HG03097 (cell line): ENCODE measurements around the gene VPS16.
A peak's percentile ranks its signal among the peaks of the same experiment; 100 is the strongest.

ENCODE experiments used
- ATAC-seq: cut with Tn5 transposase; IDR thresholded peaks from one replicate; pipeline ENCODE4 v1.9.1; 2021; ENCODE audit not compliant: unreplicated experiment, low FRiP score

VPS16 gene

GRCh38 chr20:2840138-2840966 lies at the start of gene VPS16, which contains the start of gene PCED1A:
TSS of gene VPS16 (plus strand) at chr20:2840745. CDS start at chr20:2840775, 30 bp downstream.
TSS of gene PCED1A (minus strand) at chr20:2840655. CDS start at chr20:2839912, 743 bp downstream.
- ATAC-seq: peak; percentile 84

DNA sequence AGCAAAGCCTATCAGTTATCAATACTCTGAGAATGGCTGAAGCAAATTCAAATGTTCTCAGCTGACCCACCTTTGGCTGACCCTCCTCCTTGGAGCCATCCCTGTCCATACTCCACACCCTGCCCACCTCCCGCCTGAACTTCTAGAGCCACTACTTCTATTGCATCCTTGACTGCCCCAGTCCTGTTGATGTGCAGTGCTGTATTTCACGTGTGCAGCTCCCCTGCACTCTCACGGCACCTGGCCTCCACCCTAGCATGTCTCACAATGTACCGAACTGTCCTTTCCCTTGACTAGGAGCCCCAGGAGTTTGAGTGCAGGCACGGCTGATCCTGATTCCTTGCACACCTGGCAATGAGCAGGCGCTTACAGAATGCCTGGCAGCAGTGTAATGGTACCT lies 47.1 kb upstream of the VPS16 start:
- ATAC-seq: no peak

GRCh38 chr20:2794202-2794748 lies 46.3 kb upstream of the VPS16 start:
- ATAC-seq: no peak

GRCh38 chr20:2794866-2795447 lies 45.6 kb upstream of the VPS16 start:
- ATAC-seq: no peak

DNA sequence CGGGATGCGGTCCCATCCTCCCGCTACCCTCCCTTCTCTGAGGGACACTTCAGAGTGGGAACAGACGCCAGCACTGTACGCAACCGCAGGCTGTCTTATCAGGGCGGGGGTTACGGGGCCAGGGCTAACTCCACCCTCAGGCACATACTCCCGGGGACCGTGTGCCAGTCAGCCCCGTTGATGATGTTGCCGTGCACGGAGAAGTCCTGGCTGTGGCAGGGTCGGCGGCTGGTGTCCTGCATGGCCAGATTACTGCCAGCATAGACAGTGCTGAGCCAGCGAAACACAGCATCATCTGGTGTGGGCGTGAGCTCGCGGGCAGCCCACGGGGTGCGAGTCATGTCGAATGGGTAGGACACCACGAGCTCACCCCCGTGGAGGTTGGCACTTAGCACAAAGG lies 45.1 kb upstream of the VPS16 start:
- ATAC-seq: no peak

DNA sequence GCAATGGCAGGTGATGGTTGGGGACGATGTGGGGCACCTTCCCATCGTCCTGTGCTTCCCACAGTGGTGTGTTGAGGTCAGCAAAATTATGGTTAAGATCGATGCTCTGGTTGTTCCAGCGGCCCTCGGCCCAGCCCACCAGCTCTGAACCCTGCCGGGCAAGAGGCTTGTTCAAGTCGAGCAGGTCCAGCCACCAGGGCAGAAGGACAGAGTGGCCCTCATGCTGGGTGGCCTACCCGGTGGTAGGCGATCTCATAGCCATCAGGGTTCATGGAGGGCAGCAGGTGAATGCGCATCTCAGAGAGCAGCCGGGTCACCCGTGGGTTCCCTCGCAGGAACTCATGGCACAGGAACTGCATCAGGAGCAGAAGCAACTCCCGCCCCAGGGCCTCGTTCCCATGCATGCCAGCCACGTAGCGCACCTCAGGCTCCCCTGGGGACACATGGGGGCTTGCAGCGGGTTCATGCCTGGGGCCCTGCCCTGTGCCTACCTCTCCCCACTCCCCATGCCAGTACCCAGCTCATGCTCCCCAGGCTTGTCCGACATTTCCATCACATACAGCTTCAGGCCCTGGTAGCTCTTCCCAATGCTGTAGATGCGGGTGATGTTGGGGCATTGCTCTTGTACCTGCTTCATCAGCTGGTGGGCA lies 44.4 kb upstream of the VPS16 start:
- no peak for ATAC-seq

GRCh38 chr20:2797136-2797983 lies 43.2 kb upstream of the VPS16 start:
- ATAC-seq: no peak

DNA sequence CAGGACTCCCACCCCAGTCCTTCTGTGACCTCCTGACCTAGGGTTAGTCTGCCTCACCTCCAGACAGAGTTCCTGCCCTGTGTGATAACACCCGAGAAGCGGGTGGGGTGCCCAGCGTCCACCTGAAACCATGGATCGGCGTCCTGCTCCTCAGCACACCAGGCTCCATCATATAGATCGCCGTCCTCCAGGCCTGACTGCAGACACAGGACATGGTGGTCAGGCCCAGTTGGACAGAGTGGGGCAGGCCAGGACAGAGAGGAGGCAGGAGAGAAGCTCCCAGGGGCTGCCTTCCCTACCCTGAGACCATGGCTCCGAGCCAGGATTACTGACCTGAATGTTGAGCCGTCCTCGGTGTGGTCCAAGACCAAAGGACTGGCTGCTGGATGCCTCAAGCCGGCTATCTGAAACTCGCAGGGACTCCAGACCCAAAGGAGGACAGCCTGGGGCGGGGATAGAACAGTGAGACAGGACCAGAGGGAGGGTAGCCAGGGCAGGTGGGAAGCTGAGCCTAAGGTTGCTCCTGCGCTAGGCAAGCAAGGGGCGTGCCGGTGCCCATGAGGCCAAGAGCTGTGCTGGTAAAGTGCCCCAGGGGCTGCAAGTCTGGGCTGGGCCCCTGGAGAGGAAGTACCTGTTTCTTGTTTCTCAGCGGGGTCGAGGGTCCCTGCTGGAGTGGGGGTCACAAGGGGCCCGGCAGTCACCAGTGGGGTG lies 42.3 kb upstream of the VPS16 start:
- no peak for ATAC-seq

- no peak for ATAC-seq
Observed at GRCh38 chr20:2798814-2799213, 41.7 kb upstream of the VPS16 start.

DNA sequence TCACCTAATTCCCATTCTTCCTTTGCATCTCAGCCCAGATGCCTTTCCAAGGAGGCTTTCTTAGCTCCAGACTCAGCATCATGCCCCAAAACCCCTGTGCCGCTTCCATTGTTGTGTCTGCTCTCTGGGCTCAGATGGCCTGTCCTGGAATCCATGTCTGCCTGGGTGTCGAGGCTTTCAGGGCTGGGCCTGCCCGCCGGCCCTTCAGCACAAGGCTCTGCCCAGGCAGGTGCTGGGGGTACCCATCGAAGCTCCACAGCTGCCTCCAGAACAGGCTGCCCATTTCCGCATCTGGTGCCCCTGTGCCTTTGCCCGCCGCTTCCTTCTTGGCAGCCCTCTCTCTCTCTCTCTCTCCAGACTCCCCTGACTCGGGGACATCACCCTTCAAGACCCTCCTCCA lies 41.3 kb upstream of the VPS16 start:
- ATAC-seq: no peak

GRCh38 chr20:2799688-2800520 lies 40.6 kb upstream of the VPS16 start:
- ATAC-seq: peak; percentile 14

GRCh38 chr20:2800521-2801285 lies 39.8 kb upstream of the VPS16 start, which contains the start of gene CPXM1:
TSS of gene CPXM1 (minus strand) at chr20:2800627. CDS start at chr20:2800572, 55 bp downstream.
- peak; percentile 53 for ATAC-seq

DNA sequence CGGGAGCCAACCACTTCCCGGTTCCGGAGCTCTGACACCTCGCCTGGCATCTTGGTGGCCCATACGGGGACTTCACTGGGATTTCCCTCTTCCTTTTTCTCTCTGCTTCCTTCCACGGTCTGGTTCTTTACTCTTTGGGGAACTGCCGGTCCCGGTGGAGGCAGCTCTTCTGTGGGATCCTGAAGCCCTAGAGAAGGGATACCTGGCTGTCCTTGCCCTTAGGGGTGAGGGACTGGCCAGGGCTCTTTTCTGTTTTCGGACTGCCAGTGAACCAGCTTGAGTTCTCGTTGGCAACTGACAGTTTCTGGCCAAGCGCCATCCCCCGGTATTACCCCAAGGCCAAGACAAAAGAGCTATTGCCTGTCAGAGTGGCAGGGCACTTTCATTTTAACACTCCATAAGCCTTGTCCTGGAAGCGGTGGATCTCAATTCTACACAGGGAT lies 39.2 kb upstream of the VPS16 start:
- no peak for ATAC-seq

DNA sequence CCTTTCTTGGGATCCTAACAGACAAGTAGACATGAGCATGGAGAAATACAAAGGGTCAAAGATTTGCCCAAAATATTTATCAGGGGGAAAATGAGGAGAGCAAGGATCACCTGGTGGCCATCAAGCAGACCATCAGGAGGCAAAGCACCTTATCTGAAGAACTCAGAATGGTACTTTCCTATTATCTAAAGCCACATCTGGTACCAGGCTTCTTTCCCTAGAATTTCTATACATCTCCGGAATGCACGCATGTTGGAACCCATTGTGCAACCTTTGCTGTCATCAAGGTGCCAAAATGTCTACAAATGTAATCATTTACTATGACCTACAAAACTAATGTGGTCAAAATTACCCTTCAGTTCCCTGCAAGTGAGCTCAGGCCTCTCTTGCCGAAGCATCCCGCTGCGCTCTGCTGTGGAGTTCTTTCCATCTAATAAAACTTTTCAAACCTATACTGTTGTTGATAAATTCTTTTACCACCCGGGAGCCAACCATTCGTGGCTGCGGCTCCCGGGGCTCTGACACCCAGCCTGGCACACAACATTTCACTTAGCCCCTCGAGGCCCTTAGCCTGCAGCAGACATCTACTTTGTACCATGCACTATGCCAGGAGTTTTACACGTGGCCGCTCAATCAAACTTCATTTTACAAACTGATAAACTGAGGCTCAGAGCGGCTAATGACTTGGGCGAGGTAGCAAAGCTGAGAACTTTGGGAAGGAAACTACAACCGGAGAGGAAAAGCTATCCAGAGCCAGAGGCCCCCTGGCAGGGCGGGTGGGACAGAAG lies 36.3 kb upstream of the VPS16 start:
- ATAC-seq: no peak

GRCh38 chr20:2804852-2805688 lies 35.5 kb upstream of the VPS16 start:
- no peak for ATAC-seq

DNA sequence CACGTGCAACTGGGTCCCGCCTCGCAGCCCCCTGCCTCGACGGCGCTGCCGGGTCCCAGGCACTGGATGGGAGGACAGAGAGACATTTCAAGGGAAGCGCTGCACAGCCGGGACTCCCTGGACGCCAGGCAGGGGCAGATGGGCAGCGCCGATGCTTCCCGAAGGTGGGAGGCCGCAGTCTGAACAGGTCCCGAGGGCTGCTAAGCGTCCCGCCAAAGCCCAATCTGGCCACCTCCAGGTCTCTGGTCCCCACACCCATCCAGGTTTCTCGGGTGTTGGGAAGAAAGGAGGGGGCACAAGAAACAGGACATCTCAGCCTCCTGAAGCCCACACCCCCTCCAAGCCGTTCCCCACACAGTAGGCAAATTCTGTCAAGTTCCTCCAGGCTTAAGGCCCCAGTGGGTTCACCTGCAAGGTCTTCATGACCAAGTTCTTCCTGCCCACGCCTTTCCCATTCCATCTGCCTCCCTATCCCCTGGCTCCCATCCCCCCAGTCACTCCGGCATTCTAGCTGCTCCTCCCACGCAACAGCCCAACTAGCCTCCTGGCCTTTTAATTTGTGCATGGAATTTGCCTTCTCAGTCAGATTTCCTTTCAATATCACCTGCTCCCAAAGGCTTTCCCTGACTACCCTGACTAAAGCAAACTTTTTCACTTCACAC lies 34.7 kb upstream of the VPS16 start:
- ATAC-seq: no peak
